Right lung (tissue), 5 donors: Measurements from ENCODE around the gene MAGEA10. TPM values are rescaled to one million over a fixed set of nuclear protein-coding genes. Genes with fewer than 3 reads are reported as not detected.

Source experiments
- polyA plus RNA-seq, 5 donors: library from polyadenylated mRNA; unstranded; fragments of 120-200 nt; gene quantifications; one replicate each; pipeline versions ENCODE4 v1.2.1 to v1.2.3, GENCODE V29; 2013; ENCODE audit warnings: inconsistent platforms in 1 of 5, low replicate concordance in 1 of 5; ENCODE audit not compliant: insufficient read length in 5 of 5, insufficient read depth in 1 of 5

Gene MAGEA10
- polyA plus RNA-seq, 5 donors, result not detected

Other genes with a start within 250 kb of the MAGEA10 start
- gene MAGEA4, start 225.7 kb downstream of the MAGEA10 start, polyA plus RNA-seq, result not detected
- gene GABRE, start 163.9 kb downstream of the MAGEA10 start, polyA plus RNA-seq, result 10 to 100 TPM; 12.1 to 18.8 (median 14.5) TPM